GM19455 (cell line): ENCODE measurements around the gene TMPRSS2.

Experiments
- ATAC-seq: cut with Tn5 transposase; IDR thresholded peaks from one replicate; pipeline ENCODE4 v1.9.1; 2021; ENCODE audit not compliant: unreplicated experiment

TMPRSS2 gene

DNA sequence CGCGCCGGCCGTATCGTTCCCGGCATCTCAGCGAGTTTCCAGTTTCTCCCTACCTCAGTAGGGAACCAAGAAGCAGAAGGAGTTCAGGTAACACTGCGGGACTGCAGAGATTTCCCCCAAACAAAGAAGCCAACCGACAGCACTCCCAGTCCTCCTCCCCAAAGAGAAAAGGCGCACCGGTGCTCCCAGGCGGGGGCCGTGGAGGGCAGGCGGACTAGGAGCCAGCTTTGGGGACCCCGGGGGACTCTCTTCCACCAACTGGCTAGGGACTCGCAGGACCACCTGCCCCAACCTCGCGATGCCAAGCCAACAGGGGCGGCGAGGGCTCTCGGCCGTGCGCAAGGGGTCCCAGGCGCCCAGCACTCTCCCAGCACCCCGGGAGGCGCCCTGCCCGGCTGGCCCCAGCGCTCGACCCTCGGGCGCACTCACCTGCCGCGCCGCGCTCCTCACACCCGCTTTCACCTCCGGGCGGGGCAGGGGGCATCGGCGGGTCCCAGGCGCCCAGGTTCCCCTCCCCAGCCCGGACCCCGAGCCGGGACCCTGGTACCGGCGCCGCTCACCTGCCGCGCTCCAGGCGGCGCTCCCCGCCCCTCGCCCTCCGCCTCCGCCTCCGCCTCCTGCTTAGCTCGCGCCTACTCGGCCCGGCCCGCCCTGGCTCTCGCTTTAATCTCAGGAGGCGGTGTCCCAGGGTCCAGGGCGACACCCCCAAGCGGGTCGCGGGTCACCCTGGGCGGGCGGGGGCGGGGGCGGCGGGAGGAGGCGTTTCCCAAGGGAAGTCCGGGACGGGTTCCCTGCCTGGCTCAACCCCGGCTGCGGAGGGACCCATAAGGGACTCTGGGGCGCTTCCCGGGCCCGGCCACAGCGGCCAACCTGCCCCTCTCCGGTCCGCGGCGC is at the start of gene TMPRSS2:
TMPRSS2 (minus strand) TSS at position 638 of the 894 bp plus-strand sequence. CDS start 10,025 bp downstream, outside the sequence.
- ATAC-seq = no peak

DNA sequence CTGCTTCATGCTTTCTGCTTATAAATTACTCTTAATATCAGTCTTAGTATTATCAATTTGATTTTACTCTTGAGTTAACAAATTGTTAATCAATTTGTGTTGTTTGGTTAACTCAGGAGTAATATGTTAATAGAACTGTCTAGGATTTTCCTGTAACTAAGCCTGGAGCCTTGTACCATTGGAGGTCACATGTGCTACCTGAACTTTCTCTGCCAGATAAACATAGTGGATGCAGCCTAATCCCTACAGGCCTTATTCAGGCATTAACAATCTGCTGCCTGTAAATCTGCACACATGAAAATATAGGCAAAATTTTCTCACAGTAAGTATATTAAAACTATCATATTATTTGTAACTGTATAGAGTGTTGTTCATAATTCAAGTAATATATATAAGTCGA is 47.1 kb upstream of the TMPRSS2 start:
- no peak for ATAC-seq

DNA sequence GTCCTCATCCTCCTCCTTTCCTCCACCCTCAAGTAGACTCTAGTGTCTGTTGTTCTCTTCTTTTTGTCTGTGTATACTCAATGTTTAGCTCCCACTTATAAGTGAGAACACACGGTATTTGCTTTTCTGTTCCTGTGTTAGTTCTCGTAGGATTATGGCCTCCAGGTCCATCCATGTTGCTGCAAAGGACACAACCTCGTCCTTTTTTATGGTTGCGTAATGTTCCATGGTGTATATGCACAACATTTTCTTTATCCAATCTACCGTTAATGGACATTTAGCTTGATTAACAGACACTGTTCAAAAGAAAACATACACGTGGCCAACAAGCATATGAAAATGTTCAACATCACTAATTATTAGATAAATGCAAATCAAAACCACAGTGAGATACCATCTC is 44.3 kb upstream of the TMPRSS2 start:
- no peak for ATAC-seq

DNA sequence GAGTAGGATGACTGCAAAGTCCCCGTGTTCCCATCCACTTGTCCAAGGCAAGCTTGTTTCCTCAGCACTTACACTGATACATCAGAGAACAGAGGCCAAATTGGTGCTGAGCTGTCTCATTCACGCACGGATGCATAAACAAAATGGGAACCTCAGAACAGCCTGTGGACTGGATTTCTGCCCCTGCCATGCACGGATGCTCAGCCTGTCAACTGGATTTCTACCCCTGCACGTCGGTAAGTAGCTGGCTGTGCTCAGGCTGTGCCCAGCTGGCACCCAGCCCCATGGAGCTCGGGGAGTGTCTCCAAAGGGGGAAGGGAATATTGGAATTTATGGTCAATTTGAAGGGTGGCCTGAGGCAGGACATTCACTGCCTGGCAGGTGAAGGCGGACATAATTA is 40.8 kb upstream of the TMPRSS2 start:
- ATAC-seq = no peak

DNA sequence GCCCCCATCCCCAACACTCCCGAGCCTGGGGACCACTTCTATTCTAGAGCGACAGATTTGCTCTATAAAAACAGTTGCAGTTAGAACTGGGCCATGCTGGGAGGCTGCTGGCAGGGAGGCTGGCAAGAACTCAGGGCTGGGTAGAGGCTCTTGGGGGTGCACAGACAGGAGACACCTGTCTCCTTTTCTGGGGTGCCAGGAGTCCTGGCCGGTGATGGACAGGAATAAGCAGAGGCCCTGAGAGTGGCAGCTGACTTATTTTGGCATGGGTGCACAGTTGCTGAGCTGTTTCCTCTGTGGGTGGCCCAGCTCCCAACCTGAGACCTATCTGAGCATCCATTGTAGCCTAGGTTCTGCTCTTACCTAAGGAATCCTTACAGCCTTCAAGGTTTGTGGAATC is 39.2 kb upstream of the TMPRSS2 start:
- no peak for ATAC-seq

DNA sequence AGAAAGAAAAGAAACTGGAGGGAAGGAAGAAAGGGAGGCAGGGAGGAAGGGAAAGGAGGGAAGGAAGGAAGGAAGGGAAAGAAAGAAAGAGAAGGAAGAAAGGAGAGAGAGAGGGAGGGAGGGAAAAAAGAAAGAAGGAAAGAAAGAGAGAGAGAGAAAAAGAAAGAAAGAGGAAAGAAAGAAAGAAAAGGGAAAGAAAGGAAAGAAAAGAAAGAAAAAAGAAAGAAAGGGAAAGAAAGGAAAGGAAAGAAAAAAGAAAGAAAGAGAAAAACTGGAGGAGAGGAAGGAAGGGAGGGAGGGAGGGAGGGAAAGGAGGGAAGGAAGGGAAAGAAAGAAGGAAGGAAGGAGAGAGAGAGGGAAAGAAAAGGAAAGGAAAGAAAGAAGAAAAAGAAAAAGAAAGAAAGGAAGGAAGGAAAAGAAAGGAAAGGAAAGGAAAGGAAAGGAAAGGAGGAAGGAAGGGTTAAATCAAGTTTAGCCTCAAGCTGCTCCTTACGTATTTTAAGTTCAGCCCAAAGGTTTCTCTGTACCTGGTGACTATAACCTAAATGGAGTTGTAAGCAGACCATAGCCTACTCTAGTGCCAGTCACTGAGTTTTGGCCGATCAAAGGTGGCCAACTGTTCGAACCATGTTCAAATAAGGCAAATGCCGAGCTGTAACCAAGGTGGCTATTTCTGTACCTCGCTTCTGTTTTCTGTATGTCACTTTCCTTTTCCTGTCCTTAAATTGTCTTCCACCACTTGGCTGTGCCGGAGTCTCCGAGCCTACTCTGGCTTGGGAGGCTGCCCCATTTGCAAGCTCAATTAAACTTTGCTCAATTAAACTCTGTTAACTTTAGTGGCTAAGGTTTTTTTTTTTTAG is 37.8 kb upstream of the TMPRSS2 start:
- ATAC-seq = no peak

DNA sequence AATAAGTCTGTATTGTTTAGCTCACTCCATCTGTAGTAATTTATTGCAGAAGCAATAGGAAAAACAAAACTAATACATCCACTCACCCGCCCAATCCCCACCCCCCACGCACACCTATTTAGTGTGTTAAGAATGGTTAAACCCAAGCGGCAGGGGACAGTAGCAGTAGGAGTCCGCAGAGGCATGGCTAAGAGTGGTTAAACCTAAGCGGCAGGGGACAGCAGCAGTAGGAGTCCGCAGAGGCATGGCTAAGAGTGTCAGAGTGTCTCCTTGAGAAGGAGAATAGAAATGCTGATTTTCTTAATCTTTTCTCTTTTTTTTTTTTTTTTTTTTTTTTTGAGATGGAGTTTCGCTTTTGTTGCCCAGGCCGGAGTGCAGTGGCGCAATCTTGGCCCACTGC is 34.8 kb upstream of the TMPRSS2 start:
- no peak for ATAC-seq

DNA sequence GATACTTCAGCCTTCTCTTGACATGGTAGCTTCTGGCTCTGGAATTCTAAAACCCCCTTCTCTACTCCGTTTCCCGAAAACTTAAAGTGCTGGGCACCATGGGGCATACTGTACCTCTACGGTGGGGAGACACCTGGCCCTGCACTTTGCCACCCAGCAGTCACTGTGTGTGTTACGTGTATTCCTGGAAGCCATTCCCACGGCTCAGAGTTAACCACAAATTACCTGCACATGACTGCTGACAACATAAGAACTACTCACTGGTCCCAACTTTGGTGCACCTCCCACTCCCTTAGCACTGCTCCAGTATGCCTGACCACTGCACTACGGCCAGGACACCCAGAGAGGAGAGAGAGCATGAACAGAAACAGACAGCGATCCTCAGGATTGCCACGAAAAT is 29.4 kb upstream of the TMPRSS2 start:
- no peak for ATAC-seq

DNA sequence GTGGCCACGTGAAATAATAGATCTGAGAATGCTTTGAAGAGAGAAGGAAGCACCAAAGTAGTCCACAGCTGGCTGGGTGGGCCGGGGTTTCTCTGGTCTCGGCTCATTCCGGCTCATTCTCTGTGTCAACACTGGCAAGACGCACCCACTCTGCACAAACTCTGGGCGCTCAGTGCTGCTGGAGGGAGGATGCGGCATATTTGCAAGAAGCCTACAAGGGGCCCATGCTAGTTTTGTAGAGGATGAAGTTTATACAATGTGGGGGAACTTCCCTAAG is 28.8 kb upstream of the TMPRSS2 start:
- no peak for ATAC-seq

DNA sequence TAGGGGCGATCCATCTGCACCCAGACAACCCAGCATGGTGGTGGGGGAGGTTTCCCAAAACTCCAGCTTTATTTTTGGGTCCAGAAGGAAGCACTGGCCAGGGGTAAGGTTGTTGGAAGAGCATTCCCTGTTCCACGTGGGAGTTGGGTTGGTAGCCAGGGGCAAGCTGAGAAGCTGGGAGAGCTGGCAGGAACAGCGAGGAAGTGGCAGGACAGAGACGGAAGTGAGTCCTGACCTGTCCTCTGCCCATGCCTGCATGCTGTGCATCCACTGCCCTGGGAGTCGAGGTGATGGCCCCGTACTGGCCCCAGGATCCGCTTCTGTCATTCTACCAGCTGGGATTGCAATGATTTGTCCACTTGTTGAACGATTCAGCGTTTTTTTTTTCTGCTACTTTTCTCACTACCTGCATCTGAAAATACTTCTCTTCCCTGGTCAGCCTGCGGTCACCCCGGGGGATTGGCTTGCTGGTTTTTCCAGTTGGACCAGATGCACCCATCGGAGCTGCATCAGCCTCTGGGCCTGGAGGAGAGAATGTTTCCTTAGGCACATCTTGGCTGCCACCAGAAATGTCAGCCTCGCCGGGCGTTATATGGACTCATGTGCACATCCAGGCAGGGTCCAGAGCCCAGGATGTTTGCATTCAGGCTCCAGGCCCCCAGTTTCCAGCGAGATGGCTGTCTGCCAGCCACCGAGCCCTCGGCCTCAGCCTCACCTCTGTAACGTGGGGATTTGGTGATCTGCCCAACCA is 28.3 kb upstream of the TMPRSS2 start:
- no peak for ATAC-seq

DNA sequence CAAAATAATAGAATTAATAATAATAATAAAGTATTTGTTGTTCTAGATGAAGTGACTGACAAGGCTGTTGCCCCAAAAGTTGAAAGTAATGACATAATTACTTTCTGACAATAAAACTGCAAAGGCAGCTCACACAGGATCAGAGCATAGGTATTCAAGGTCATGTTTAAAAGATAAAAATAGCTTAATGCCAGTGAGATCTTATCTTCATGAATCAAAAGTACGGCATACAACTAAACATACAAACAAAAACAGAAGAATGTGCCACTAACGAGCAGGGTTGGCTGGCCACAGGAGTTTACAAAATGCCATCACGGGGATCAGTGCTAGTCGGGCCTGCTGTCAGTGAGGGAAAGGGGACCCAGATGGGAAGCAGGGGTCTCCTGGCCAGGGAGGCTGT is 22.4 kb upstream of the TMPRSS2 start:
- ATAC-seq = no peak

DNA sequence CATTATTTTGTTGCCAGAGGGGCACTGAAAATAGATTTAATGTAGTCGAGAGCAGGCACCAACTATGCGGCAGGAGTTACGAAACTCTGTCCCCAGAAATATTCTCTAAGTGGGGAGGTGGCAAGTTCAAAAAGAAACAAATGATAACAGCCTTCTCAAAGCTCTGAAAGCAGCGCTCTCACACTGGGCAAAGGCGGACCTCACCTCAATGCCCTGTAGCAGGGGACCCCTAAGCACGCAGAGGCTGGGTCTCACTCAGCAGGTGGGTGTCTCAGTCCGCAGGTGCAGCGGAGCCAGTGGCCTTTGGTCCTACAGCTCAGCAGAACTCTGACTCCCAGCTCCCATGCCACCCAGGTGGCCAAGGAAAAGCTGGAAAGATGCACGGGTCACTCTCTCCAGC is 21.8 kb upstream of the TMPRSS2 start:
- ATAC-seq = no peak

DNA sequence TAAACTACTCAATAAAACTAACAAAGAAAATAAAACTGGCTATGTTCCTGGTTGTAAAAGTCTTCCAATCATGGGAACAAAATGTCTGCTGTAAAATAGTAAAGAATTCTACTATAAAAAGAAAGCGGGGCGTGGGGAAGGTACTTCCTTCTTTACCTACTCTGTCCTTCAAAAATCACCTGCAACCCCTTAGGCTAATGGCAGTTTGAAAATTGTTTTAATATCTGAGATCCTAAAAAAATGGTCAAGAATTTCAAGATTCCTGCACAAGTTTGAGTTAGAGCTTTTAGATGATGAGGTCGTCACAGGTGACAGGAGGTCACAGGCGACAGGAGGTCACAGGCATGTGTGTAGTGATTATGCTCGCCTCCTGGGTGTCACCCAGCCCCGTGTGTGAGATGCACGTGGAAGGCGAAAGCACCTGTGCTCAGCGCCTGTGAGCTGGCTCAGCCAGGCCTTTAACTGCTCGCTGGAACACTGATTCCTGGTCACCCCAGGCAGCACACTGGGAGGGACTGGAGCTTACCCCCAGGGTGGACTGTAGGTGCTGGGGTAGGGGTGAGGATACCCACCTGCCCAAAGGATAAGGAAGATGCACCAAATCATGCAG is 18.6 kb upstream of the TMPRSS2 start:
- ATAC-seq = no peak

DNA sequence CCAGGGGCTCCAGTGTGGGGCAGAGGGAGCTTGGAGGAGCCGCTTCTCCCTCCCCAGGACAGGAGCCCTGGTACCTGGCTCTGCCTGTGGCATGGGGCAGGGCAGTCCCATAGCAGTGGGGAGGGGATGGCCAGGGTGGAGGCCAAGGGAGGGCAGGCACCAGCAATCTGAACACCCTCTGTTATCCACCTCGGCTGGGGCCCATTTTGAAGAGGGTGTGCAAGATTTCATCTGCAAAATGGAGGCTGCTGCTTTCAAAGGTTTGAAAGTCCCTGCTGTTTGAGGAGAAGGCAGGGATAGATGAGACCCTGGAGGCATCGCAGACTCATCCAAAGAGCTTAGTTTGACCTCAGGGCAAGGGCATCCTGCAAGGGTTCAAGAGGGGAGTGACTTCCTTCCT is 15.2 kb upstream of the TMPRSS2 start:
- no peak for ATAC-seq

DNA sequence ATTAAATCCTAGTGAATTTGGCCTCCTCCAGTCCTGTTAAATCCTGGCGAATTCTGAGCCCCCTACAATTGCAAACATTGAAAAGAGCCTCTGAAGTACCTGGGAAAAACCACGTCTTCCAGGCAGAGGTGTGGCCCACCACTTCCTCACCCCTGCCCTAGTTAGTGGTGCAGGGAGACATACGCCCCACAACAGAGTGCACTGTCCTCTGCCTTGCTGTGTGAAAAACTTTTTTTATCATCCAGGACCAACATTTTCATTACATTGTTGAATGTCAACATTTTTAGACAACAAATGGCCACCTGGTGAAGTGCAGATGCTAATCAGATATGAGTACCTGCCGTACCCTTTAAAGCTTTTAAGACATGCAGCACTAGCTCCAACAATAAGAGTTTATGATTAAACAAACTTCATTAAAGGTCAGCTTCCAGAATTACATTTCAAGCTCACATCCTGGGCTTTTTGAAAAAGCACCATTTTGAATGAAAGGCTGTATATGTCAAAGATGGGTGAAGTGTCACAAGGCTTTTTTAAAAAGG is 13.6 kb upstream of the TMPRSS2 start:
- no peak for ATAC-seq

DNA sequence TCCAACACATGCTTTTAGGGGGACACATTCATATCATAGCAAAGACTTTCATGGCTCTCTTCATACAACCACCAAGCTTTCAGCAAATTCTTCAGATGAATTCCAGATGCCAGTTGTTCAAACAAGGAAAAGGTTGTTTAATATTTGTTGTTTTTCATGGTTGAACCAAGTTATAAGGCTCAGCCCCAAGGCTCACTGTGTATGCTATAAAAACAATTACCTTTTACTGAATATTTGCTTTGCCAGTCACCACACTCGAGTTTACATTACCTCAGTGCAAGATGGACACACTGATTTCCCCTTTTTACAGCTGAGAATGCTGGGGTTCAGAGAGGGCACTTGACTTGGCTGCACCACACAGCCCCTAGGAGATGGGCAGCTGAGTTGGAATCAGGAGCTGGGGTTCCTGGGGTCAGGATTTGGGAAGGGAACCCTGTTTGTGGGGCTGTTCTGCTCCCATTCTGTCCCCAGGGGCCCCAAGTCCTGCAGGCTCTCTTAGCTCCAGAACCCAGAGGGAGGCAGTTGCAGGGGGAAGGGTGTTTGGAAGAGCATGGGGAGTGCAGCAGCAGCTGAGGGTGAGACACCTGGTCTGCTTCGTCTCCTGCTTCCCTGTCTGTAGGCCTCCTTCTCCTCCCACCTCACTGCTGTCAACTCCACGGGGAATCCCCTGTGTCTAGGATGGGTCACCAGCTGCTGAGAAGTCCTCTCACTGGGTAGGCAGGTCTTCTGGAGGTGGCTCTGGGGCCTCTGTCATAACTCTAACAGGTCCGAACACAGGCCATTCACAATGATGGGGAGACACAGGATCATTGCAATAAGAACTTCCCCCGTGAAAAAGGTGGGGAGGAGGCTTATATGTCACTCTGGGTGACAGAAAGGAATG is 12.8 kb upstream of the TMPRSS2 start:
- ATAC-seq = no peak

DNA sequence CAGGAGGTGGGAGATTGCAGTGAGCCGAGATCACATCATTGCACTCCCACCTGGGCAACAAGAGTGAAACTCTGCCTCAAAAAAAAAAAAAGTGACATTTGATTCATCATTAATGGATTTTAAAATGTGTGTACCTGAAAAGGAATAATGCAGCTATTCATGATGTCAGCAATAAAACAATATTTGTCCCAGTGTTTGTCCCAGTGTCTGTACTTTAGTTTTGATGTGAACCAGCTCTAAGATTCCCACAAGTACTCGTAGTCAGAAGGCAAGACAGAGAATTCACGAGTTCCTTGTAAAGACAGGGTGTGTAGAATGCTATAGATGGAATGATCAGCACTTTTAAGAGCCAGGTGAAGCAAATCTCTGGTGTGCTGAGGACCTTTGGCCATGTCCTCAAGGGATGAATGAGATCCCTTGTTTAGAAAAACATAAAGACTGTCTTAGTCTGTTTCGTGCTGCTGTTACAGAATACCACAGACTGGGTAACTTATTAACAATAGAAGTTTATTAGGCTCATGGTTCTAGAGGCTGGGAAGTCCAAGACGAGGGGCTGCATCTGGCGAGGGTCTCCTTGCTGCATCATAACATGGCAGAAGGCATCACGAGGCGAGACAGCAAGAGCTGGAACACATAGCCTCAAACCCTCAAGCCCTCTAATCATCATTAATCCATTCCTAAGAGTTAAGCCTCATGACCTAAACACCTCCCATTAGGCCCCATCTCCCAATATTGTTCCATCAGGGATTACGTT is 12.0 kb upstream of the TMPRSS2 start:
- ATAC-seq = no peak

DNA sequence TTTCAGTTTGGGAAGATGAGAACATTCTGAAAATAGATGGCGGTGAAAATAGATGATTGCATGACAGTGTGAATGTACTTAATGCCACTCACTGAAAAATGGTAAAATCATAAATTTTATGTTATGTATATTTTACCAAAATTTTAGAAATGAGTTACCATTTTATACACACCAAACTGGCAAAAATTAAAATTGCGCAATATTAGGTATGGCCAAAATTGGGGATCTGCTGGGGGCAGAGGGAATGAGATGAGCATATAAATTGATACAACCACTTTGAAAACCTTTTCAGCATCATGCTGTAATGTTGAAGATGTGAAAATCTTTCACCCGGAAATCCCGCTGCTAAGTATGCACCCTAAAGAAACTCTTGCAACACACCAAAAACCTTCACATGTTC is 10.8 kb upstream of the TMPRSS2 start:
- no peak for ATAC-seq

DNA sequence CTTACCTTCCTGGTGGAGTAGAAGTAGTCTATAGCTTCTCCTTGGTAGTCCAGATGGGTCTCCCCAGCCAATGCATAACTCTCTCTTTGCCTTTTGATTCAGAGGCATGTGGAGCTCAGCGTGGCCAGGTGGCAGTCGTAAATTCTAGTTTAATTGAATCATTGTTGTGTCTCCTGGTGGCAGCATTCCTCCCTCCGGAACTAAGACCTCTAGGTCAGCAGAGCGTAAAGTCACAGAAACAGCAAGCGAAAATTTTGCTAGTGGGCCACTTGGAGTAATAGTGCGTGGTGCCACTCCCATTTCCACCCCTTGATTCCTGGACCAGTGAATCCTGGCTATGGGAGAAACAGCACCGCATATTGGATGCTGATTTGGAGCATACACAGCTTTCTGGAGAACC is 3.9 kb upstream of the TMPRSS2 start:
- no peak for ATAC-seq
